T-helper 2 cell treated with Interferon-gamma antibody and Interleukin-4, amounts not matched to agents 100 ng/mL and 5 ng/mL, for 36 hours (primary cell): ENCODE results near the gene BPIFB3. TPM values are rescaled to one million over a fixed set of nuclear protein-coding genes. Genes with fewer than 3 reads are reported as not detected.
"Not testable (repeated sequence)": the region's sequence is repeated elsewhere in the genome, so short reads cannot be mapped to it uniquely, and the experiment has no call there.

Experiments
- intact Hi-C: fragments of 100-400 bp; cut with micrococcal nuclease; formaldehyde crosslinking; loops from one replicate; pipeline ENCODE4 v1.15.1; 2023
- total RNA-seq: library from RNA; stranded (reverse); gene quantifications from 2 replicates; pipeline ENCODE4 v1.2.3, GENCODE V29; 2022

BPIFB3 gene
- total RNA-seq, 1 donor from 2014 or later, result not detected

DNA sequence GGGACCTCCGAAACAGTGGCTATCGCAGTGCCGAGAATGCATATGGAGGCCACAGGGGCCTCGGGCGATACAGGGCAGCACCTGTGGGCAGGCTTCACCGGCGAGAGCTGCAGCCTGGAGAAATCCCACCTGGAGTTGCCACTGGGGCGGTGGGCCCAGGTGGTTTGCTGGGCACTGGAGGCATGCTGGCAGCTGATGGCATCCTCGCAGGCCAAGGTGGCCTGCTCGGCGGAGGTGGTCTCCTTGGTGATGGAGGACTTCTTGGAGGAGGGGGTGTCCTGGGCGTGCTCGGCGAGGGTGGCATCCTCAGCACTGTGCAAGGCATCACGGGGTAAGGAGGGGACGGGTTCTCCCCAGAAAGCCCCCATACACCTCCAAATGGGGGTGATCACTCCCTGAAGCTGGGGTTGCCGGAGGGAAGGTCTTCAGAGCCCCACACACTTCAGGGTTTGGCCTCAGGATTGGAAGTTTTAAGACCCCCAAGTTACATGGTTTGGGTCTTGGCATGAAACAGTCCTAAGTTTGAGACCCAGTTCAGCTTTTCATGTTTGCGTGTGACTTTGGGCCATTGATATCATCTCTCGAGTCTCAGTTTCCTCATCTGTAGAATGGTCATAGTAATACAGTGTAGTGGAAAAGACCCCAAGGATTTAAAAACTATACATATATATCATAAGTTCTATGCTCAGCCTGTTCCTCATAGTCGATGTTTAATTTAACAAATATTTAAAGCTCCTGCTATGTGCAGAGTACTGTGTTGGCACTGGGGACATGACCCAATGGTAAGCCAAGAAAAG, 30.0 kb downstream of the BPIFB3 start:
- intact Hi-C loops, result no loop called here

DNA sequence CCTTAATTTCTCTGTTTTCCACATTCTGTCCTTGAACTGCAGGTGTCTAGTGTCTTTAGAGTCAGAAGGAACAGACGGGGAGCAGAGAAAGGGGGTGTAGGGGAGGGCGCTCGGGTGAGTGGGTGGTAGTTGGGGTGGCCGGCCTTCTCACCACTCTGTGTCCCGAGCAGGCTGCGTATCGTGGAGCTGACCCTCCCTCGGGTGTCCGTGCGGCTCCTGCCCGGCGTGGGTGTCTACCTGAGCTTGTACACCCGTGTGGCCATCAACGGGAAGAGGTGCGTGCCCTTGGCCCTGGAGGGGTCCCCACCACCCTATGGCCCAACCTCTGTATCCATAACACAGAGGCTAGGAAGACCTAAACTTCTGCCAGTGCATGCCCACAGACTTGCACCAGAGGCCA, 31.0 kb downstream of the BPIFB3 start:
- intact Hi-C loops, result no loop called here

DNA sequence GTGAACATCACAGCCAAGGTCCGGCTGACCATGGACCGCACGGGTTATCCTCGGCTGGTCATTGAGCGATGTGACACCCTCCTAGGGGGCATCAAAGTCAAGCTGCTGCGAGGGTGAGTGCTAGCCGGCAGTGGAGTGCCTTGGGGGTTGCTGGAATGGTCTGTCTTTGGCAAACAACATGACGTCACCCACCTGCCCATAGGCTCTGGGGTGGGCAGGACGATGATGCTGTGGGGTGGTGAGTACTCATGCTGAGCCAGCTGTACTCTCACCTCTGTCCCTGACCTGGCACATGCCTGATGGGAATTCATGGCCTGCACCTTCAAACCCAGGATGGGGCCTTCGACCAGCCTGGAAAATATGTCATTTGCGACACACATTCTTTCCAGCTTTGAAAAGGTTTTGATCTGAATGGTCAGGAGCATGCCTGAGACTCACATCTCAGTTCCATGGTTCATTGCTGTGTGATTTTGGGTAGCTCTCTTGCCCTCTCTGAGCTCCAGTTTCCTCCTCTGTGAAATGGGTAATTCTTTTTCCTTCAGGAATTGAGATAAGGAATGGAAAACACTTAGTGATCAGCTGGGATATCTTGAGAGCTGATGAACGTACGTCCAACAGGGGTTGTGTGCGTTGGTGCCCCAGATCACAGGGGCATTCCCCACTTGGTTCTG, 32.5 kb downstream of the BPIFB3 start:
- intact Hi-C loops, result no loop called here

DNA sequence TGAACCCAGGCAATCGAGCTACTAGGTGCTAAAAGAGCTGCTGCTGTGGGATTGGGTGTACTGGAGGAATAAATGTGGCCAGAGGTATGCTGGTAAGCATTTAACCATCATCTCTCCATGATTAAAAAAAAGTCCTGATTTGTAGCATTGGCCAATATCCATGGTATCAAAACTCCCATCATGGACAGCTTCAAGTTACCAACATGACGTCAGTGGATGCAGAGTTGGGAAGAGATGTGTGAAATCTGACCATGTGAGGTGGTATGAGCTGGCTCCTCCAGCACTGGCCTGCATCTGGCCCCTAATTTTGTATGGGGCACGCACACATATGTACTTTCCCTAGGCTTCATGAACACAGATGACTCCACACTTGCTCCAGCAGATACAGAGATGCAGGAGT, 37.4 kb downstream of the BPIFB3 start:
- intact Hi-C loops, result loop anchor here (10.0 kb wide), 1 partner anchor 204 kb away; no protein-coding TSS in a partner anchor

DNA sequence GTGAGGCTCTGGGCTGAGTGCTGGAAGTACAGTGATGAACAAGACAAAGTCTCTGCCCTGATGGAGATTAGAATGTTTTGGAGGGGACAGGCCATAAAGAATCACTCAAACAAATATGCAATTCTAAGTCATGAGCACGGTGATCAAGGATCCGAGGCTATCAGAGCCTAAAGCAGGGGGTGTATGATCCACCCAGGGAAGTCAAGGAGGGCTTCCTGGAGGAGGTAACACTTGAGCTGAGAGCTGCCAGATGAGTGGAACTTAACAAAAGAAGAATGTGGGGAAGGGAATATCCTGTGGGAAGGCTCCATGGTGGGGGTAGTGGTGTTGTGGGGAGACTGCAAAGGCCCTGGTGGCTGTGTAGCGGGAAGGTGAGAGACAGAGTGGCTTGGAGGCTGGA, 38.0 kb downstream of the BPIFB3 start:
- intact Hi-C loops, result loop anchor here (10.0 kb wide), 1 partner anchor 203 kb away; no protein-coding TSS in a partner anchor

DNA sequence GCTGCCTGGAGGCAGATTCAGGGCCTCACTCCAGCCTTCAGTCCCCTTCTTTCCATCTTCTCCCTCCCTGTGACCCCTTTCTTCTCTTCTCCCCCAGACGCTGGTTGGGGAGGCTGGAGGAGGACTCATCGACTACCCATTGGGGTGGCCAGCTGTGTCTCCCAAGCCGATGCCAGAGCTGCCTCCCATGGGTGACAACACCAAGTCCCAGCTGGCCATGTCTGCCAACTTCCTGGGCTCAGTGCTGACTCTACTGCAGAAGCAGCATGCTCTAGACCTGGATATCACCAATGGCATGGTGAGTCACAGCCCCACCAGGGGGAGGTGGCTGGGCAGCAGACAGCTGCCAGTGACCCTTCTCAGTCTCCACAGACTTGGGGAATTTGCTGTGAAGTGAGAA, 38.7 kb downstream of the BPIFB3 start:
- intact Hi-C loops, result loop anchor here (10.0 kb wide), 1 partner anchor 202 kb away; no protein-coding TSS in a partner anchor

DNA sequence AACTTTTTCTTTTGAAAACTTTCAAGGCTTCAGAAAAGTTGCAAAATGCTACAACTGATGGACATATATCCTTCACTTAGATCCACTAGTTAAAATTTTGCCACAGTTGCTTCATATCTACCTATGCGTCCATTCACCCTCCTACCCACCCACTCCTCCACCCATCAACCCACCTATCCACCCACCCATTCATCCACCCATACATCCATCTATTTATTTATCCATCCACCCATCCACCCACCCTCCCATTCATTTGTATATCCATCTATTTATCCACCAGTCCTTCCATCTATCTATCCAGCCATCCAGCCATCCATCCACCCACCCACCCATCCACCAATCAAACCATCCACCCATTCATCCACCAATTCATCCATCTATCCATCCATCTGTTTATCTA, 39.4 kb downstream of the BPIFB3 start:
- intact Hi-C loops, result loop anchor here (10.0 kb wide), 1 partner anchor 202 kb away; no protein-coding TSS in a partner anchor

DNA sequence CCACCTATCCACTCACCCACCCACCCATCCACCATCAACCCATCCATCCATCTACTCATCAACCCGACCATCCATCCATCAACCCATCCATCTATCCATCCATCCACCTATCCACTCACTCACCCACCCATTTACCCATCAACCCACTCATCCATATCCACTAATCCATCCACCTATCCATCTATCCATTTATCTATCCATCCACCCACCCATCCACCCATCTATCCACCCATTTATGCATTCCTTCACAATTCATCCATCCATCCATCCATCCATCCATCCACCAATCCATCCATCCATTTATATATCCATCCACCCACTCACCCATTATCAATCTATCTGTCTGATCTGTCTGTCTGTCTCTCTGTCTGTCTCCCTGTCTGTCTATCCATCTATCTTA, 39.9 kb downstream of the BPIFB3 start:
- intact Hi-C loops, result loop anchor here (10.0 kb wide), 1 partner anchor 201 kb away; no protein-coding TSS in a partner anchor

DNA sequence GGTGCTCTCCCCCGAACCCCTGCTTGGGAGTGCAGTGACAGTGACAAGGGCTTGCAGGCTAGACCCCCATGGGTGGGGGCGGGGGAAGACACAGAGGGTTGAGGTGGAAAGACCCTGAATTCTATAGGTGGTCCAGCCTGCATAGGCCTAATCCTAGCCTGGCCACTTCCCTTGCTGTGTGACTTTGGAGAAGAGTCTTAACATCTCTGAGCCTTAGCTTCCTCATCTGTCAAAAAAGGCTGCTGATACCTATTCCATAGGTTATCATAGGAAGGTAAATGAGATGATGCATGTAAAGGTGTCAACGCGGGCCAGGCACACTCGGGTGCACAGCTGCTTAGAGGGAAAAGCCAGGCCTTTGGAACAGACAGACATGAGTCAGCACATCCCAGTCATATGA, 41.5 kb downstream of the BPIFB3 start:
- intact Hi-C loops, result loop anchor here (10.0 kb wide), 1 partner anchor 200 kb away; no protein-coding TSS in a partner anchor

DNA sequence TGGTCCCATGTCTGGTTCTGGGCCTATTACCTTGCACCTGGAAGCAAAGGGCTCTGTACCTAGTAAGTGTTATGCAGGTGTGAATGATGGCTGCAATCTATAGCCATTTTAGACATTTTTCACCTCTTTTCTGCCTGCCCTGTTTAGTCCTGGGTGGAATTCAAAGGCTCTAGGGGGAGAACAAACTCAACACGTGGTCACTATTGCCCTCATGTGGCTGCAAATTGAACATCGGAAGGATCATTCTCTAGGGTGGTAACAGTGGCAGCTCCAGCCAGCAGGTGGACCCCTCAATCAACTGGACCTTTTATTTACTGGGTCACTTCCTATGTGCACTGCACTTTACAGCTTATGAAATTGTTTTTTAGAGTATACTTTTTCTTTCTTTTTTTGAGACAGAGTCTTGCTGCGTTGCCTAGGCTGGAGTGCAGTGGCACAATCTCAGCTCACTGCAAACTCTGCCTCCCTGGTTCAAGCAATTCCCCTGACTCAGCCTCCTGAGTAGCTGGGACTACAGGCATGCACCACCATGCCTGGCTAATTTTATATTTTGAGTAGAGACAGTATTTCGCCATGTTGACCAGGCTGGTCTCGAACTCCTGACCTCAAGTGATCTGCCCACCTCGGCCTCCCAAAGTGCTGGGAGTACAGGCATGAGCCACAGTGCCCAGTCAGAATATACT, 42.3 kb downstream of the BPIFB3 start:
- intact Hi-C loops, result loop anchor here (1.0 to 10.0 kb wide), 3 partner anchors 194 to 306 kb away; no protein-coding TSS in a partner anchor

DNA sequence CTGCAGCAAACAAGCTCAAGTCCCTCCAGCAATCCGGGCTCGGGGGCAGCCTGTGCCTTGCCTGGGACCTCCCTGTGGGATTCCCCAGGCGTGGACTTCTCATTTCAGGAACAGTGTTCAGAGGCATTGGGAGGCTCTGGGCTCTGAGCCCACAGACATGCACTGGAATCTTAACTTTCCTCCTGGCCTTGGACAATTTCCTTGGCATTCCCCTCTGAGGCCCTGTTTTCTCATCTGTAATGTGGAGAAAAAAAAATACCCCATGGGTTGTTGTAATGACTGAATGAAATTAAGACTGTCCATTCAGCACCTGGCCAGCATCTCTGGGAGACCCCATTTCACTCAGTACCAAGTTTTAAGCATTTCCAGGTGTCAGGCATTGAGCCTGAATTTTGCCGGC, 43.3 kb downstream of the BPIFB3 start:
- intact Hi-C loops, result loop anchor here (10.0 kb wide), 1 partner anchor 198 kb away; no protein-coding TSS in a partner anchor

DNA sequence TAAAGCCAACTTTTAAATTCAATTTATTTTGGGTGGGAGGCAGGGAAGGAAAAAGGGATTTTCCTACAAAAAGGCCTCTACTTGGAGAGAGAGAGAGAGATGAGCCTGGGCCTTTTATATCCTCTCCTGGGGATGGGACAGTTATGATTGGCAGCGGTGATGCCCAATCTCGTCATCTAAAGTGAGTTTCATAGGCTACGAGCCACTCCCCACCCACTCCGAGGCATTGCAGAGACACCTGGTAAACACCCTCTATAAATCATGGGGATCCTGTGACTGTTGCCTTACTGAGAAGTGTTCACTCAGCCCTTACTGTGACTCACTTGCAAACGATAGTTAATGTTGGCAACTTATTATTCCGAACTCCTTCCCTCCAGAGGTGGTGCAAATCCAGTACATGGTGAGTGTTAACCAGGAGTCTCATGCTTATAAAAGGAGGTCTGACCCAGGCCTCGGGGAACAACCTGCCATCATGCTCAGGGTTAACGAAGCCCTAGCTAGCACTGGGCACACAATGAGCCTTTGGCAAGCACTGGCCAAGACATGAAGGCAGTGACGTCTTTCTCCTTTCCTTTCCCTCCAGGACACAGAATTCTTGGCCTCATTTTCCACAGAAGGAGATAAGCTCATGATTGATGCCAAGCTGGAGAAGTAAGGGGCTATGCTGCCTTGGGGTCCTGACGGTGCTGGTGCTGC, 46.3 kb downstream of the BPIFB3 start:
- intact Hi-C loops, result loop anchor here (10.0 kb wide), 1 partner anchor 195 kb away; no protein-coding TSS in a partner anchor

DNA sequence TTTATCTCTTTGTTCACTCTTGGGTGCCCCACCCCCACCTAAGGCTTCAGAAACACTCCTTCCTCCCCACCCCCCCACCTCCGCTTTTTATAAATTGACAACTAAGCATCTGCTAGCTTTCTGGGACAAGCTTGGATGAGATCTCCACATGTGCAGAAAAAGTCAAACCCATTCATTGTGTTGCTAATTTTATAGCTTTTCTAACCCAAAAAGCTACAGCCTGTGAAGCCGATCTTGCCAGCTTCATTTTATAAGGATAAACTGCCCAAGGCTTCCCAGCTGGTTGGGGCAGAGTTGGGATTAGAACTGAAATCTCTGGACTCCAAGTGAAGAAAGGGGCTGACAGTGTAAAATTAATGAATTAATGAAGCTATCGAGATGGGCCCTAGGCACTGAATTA, 49.9 kb downstream of the BPIFB3 start:
- intact Hi-C loops, result no loop called here

DNA sequence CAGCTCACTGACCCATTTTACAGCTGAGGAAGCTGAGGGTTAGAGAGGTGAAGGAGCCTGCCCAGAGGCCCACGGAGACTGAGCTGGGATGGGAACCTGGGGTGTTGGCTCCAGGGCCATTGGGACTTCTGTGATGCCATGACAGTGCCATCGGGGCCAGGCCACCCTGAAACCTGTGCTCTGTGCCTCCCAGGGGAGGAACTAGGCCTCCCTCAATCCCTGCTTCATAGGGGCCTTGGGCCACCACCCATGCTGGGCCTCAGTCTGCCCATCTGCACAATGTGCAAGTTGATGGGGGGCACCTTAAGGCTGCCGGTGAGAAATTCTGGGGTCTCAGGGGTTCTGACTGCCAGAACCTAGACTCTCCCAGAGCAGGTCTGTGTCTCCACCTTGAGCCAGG, 50.6 kb downstream of the BPIFB3 start:
- intact Hi-C loops, result no loop called here

DNA sequence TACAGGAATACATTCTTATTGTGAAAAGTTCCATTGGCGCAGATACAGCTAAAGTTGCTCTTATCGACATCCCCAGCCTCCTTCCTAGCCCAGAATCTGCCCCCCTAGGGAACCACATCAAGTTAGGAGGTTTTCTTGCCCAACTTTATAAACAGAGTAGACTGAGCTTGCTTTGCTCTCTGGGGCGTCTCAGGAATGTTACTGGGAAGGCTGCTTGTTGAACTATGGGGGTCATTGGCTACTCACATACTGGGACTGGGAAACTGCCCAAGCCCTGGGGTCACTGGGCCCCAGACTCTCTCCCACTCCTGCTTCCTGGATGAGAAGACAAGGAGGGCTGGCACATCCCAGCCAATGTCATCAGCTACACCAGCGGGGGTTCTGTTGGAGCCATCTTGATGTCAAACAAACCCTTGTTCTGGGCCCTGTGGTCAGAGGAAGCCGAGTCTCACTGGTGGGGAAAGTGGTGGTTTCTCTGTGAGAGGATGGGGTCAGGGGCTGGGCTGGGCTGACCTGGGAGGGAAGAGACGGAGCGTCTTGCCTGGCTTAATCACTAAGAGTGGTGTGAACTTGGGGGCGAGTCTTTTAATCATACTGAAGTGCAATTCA, 51.7 kb downstream of the BPIFB3 start:
- intact Hi-C loops, result no loop called here

DNA sequence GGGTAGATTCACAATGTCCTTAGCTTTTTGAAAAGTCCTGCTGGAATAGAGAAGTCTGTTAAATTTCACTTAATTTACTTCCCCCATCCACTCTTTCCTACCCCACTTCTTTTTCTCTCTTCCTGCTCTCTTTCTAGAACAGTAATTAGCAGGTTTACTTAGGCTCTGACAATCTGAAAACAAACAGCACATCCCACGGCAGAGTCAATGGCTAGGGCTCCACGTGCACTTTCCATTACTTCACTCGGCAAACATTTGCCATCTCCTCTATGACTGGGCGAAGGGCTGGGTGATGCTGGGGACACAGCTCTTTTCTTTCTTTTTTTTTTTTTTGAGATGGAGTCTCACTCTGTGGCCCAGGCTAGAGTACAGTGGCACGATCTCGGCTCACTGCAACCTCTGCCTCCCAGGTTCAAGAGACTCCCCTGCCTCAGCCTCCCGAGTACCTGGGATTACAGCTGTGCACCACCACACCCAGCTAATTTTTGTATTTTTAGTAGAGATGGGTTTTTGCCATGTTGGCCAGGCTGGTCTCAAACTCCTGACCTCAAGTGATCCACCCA, 52.4 kb downstream of the BPIFB3 start:
- intact Hi-C loops, result not testable (repeated sequence)

DNA sequence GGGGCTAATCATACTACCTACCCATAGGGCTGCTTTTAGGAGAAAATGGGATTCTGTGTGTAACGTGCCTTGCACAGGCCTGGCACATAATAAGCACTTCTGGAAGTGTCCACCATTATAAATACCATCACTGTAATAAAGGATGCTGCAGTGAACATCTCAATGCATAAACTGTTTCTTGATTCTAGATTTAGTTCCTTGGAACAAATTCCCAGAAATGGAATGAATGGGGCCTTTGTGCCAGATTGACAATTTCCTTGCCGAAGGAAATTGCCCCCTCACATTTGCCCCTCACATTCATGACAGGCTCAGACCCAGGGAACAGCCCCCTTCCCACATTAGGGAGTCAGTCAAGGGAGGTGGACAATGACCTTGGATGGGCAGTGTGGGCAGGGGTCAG, 55.0 kb downstream of the BPIFB3 start:
- intact Hi-C loops, result no loop called here

DNA sequence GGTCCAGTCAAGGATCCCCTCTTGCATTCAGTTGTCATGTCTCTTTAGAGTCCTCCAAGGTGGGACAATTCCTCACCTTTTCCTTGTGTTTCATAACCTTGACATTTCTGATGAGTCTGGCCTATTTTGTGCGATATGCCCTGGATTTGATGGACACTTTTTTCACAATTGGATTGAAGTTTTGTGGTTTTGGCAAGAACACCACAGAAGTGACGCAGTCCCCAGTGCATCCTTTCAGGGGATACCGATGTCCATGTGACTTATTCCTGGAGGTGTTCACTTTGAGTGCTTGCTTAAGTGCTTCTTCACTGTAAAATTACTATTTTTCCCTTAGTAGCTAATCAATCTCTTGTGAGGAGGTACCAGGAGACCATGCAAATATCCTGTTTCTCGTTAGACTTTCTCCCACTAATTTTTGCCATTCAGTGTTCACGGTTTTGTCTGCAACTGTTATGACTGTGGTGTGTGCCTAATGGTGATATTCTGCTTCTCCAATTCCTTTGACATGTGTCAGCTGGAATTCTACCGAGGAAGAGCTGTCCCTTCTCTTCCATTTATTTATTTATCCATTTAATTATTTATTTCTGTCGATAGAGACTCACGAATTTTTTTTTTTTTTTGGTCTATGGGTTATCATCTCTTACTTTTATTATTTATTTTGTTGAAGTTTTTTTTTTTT, 56.6 kb downstream of the BPIFB3 start:
- intact Hi-C loops, result no loop called here

DNA sequence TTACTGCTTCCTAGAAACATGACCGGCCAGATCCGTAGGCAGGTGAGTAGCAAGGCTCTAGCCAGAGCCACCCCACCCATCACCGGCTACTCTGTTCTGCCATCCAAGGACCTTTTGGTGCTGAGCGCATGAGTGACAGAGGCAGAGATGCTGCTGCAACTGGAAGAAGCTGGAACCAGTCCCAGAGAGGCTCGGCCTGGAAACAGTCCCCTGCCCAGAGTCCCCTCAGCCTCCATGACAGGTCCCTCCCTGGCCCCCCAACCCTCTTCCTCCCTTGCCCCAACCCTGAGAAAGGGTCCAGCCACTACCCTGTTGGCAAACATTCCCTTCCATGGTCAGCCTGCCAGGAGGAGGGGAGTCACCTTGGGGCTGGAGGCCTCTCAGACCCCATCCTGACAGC, 57.6 kb downstream of the BPIFB3 start:
- intact Hi-C loops, result no loop called here
